ENCODE data around the gene DOK6.

The DOK6 gene

DNA sequence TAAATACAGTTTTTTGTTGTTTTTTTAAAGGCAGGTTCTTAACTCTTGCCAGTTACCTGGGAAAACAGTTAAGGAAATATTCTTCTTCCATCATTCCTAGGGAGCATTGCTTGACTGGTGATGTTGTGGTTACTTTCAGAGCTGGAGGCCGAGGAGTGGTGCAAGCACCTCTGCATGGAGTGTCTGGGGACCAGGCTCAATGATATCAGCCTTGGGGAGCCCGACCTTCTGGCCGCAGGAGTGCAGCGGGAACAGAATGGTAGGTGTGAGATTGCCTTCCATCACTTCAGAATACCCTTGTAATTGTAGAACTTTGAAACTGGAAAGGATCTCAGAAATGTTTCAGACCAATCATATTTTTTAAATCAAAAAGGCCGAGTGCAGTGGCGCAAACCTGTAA lies 276.9 kb downstream of the DOK6 start:
- H3K4me3 ChIP-seq (ENCODE audit: low read depth, low read length), result no peak overlapping the region
- DNase-seq (ENCODE audit: low read depth), result no peak
- TF ChIP-seq CTCF (conservative IDR thresholded peaks at IDR 0.05; ENCODE audit: low read depth, low read length), result no peak

DNA sequence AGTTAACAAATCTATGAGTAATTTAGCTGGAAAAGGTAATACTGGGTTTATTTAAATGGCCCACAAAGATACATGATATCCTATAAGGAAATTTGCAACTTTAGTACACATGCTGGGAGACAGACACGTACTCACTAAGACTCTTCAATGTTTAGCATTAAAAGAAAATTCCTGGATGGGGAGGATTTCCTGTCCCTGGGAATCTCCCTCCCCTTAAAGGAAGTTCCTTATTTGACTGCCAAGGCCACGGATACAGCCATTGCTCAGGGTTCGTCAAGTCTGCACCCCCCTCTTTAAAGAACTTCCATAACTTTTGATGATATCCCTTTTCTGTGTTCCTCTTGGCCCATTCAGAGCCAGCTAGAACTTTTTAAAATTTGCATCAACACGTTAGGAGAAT lies 279.4 kb downstream of the DOK6 start:
- TF ChIP-seq CTCF (conservative IDR thresholded peaks at IDR 0.05; ENCODE audit: low read depth, low read length), result no peak
- DNase-seq (ENCODE audit: low read depth), result no peak
- no peak overlapping the region for H3K4me3 ChIP-seq (ENCODE audit: low read depth, low read length)

- no peak overlapping the region for H3K4me3 ChIP-seq (ENCODE audit: low read depth, low read length)
- no peak for DNase-seq (ENCODE audit: low read depth)
- no peak for TF ChIP-seq CTCF (conservative IDR thresholded peaks at IDR 0.05; ENCODE audit: low read depth, low read length)
These were observed 282.5 kb downstream of the DOK6 start for GRCh38 chr18:69683176-69683575.

- no peak for TF ChIP-seq CTCF (conservative IDR thresholded peaks at IDR 0.05; ENCODE audit: low read depth, low read length)
- no peak overlapping the region for H3K4me3 ChIP-seq (ENCODE audit: low read depth, low read length)
- DNase-seq (ENCODE audit: low read depth), result no peak
These were observed 284.1 kb downstream of the DOK6 start for GRCh38 chr18:69684789-69685188.

DNA sequence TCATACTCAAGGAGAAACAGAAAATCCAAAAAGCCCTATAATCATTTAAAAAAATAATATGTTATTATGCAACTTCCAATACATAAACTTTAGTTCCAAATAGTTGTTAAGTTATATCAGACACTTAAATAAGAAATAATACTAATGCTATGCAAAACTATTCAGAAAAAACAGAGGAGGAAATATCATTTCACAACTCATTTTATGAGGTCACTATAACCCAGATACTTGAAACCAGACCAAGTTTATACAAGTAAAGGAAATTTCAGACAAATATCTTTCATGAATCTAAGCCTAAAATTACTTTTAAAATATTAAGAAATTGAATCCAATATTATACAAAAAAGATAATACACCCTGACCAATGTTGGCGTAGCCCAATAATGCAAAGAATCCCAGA lies 286.2 kb downstream of the DOK6 start:
- TF ChIP-seq CTCF (conservative IDR thresholded peaks at IDR 0.05; ENCODE audit: low read depth, low read length), result no peak
- peak; percentile 63 for DNase-seq (ENCODE audit: low read depth)
- no peak overlapping the region for H3K4me3 ChIP-seq (ENCODE audit: low read depth, low read length)

DNA sequence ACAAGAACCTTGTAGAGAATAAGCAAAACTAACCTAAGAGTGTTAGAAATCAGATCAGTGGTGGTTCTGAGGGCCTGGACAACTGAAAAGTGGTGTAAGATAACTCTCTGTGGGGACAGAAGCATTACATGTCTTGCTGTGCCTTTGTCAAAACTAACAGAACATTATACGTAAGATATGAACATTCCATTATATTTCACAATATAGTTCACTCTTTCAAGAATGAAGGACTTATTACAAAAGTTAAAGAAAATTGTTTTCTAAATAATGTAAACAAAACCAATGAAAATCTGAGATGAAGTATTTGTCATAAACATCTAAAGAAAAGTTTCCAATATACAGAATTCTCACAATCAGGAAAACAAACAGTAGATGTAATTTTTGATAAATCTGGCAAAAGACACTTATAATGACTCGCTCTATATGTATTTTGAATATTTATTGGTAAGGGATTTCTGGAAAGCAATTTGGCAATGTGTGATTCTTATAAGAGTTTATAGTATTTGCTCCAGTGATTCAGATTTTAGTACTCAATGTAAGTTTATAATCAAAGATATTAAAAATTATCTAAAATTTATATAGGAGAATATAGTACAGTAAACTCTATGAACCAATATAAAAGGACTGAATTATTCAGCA lies 288.6 kb downstream of the DOK6 start:
- TF ChIP-seq CTCF (conservative IDR thresholded peaks at IDR 0.05; ENCODE audit: low read depth, low read length), result no peak
- H3K4me3 ChIP-seq (ENCODE audit: low read depth, low read length), result no peak overlapping the region
- DNase-seq (ENCODE audit: low read depth), result peak; percentile 67

GRCh38 chr18:69691008-69691760 lies 290.5 kb downstream of the DOK6 start:
- no peak for DNase-seq (ENCODE audit: low read depth)
- no peak for TF ChIP-seq CTCF (conservative IDR thresholded peaks at IDR 0.05; ENCODE audit: low read depth, low read length)
- H3K4me3 ChIP-seq (ENCODE audit: low read depth, low read length), result no peak overlapping the region
